Stimulated activated CD8-positive, alpha-beta memory T cell treated with anti-CD3 and anti-CD28 coated beads, Interleukin-15, amount 100 ng/mL, for 48 hours (primary cell): Measurements from ENCODE around the gene HMGA1.
A peak's percentile ranks its signal among the peaks of the same experiment; 100 is the strongest.
"Not testable (repeated sequence)": the region's sequence is repeated elsewhere in the genome, so short reads cannot be mapped to it uniquely, and the experiment has no call there.

Source experiments
- DNase-seq, 2 donors: peaks; one replicate each; pipeline ENCODE4 v3.0.0-alpha.2; 2020; ENCODE audit warnings: low read depth in 2 of 2

The HMGA1 gene

DNA sequence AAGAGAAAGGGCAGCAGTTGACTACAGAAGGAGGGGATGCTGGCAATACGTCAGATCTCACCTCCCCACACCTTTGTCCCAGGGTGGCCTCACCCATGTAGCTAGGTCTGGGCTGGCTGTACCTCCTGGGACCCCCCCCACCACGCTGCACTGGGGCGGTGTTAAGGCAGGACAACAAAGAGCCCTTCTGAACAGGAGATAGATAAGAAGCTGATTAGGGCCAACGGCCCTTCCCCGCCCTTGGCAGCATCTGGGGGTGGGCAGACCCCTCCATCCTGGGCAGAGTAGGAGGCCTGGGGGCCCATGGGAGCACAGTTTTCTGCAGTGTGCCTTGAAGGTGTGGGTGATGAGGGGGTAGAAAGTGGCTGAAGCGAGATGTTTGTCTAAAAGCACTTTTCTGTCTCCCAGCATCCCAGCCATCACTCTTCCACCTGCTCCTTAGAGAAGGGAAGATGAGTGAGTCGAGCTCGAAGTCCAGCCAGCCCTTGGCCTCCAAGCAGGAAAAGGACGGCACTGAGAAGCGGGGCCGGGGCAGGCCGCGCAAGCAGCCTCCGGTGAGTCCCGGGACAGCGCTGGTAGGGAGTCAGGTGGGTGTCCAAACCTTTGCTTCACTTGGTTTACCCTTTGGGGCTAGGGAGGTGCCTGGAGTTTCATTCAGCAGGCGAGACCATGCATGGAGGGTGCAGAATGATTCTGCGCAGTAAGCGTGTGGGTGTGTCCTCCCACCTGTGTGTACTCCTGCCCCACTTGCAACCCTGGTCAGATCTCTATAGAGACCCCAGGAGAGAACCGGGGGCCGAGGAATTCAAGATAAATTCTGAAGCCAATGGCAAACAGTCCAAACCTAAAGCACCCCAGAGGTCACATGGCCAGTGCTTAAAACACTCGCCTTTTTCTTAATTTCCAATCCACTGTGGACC is 3.9 kb downstream of the HMGA1 start:
- DNase-seq = no peak

DNA sequence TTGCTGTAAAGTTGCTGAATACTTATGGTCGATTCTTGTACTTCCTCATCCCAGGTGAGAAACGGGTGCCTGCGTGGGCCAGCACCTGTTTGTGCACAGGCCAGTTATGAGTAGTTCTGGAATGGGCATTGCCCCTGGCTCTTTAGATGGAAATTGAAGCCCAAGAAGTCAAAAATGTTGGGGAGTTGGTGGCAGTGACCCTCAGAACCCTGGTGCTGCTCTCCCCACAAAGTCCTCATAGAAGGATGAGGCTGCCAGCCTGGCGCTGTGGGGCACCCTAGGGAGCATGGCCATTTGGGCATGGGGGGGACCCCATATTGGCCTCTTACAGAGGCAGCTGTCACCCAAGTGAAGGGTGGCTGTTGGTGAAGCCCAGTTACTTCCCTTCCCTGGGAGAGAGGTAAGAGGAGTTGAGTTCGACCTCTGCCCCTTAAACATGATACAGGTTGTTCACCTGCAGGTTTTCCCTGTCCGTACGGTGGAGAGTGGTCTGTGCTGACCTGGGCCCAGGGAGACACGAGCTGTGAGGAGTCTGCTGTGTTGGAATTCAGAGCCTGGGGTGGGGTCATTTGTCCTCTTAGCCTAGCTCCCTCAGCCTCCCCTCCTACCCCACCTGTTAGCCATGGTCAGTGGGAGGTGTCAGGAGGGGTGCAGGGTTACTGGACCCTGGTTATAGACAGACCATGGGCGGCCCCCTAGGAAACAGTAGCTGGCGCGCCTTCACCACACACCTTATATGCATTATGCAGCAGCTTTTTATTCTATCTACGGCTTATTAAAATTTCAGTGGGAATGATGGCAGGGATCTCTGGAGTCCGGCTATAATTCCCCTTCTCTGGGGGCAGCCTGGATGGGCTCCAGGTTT is 4.9 kb downstream of the HMGA1 start:
- no peak for DNase-seq

DNA sequence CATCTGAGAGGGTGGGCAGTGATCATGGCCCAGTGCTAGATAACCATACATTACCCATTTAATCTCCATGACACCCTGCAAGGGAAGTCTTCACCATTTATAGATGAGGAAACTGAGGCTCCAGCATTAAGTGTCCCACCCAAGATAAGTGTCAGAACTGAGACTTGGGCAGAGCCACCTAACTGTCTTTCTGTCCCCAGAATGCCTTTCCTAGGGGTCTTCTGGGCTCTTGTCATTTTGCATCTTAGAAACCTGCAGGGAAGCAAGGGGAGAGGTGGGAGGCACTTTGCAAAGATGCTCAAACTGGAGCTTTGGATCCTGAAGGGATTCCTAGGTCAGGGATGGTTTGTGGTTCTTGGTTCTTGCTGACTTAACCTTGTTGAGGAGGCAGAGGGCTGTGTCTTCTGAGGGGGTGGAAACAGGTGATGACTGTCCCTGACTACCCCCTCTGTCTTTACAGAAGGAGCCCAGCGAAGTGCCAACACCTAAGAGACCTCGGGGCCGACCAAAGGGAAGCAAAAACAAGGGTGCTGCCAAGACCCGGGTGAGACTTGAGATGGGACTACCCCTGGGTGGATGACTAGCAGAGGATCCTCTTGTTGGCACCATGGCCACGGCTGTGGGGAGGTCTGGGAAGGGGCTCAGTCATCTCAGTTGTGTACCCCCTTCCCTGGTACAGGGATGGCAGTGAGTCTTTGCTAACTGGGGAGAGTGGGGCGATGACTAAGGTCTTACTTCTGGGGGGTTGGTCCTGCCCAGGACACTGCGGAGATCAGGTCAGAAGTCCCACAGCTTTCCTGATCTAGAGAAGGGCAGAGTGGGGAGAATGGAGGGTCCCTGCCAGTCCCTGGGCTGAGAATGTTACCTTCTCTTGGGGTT is 5.8 kb downstream of the HMGA1 start:
- no peak for DNase-seq

DNA sequence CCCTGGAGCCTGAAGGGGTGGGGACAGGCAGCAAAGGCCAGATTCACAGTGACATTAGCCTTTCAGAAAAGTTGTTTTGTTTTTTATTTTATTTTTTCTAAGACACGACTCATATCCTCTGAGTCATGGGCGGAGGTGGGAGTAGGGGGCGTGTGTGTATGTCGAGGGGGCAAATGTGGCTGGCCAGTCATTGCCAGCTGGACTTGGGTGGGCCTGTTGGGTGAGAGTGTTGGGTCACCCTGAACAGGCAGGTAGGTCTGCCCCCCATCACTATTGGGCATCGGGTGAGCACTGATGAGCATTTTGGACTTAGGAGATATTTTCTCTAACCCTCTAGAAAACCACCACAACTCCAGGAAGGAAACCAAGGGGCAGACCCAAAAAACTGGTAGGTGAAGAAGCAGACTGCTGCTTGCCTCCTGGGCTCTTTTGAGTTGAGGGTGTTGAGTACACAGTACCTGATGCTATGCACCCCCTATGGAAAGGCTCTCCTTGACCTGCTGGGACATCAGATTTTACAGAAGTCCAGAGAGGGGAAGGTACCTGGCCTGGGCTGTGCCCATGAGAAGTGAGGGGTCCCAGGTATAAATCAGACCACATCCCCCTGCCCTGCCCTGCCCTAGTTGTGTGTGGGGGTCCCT is 6.6 kb downstream of the HMGA1 start:
- DNase-seq = no peak

DNA sequence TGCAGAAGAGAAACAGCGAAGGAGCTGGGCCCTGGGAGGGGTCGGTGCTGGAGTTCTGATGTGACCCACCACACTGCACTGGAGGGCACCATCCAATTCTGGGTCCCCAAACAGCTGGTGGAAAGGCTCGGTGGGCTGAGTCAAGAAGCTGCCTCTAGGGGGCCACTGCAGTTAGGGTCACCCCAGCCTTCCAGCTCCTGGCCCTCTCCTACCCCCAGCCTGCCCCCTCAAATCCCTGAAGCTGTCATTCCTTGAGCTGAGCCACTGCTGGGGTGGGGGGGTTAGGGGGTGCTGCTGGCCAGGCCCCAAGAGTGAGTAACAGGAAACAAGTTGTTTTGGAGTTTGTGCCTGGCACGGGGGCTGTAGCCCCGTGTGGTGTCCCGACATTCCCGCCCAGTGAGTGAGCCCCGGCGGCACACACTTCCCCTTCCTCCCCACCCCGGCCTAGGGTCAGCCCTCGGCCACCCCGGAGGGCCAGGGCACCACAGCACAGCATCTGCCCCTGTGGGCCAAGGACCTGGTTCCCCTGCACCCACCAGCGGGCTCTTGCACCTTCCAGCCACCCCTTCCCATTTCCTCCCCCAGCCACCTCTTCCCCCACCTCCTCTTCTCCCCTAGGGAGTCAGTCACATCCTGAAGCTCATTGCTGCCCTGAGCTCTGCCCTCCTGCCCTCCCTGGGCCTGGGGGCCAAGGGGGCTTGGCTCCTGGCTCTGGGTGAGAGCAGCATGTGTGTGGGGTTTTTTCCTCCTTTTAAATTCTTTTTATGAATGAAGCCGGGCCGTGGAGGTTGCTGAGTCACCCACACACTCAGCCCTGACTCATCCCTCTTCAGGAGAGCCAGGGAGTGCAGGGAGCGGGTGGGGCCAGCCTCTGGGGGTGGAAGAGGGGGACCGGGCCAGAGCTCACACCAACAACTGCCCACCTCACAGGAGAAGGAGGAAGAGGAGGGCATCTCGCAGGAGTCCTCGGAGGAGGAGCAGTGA is 7.5 kb downstream of the HMGA1 start:
- DNase-seq = peak in 1 of 2 donors; percentile 66

DNA sequence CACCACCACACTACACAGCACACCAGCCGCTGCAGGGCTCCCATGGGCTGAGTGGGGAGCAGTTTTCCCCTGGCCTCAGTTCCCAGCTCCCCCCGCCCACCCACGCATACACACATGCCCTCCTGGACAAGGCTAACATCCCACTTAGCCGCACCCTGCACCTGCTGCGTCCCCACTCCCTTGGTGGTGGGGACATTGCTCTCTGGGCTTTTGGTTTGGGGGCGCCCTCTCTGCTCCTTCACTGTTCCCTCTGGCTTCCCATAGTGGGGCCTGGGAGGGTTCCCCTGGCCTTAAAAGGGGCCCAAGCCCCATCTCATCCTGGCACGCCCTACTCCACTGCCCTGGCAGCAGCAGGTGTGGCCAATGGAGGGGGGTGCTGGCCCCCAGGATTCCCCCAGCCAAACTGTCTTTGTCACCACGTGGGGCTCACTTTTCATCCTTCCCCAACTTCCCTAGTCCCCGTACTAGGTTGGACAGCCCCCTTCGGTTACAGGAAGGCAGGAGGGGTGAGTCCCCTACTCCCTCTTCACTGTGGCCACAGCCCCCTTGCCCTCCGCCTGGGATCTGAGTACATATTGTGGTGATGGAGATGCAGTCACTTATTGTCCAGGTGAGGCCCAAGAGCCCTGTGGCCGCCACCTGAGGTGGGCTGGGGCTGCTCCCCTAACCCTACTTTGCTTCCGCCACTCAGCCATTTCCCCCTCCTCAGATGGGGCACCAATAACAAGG is 8.5 kb downstream of the HMGA1 start:
- DNase-seq = not testable (repeated sequence)

DNA sequence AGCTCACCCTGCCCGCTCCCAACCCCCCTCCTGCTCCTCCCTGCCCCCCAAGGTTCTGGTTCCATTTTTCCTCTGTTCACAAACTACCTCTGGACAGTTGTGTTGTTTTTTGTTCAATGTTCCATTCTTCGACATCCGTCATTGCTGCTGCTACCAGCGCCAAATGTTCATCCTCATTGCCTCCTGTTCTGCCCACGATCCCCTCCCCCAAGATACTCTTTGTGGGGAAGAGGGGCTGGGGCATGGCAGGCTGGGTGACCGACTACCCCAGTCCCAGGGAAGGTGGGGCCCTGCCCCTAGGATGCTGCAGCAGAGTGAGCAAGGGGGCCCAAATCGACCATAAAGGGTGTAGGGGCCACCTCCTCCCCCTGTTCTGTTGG is 9.1 kb downstream of the HMGA1 start:
- not testable (repeated sequence) for DNase-seq

DNA sequence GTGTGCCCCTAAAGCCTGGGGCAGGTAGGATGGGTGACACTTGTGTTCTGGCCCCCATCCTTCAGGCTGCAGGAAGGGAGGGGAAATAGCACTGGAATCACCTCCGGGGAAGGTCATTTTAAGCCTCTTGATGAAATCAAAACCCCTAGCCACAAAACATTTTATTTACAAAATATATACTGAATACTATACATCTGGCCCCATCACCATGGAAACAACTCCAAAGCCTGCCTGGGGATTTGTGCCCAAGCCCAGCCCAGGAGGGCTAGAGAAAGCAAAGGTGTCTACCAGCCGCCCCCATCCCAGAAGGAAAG is 9.5 kb downstream of the HMGA1 start:
- no peak for DNase-seq

DNA sequence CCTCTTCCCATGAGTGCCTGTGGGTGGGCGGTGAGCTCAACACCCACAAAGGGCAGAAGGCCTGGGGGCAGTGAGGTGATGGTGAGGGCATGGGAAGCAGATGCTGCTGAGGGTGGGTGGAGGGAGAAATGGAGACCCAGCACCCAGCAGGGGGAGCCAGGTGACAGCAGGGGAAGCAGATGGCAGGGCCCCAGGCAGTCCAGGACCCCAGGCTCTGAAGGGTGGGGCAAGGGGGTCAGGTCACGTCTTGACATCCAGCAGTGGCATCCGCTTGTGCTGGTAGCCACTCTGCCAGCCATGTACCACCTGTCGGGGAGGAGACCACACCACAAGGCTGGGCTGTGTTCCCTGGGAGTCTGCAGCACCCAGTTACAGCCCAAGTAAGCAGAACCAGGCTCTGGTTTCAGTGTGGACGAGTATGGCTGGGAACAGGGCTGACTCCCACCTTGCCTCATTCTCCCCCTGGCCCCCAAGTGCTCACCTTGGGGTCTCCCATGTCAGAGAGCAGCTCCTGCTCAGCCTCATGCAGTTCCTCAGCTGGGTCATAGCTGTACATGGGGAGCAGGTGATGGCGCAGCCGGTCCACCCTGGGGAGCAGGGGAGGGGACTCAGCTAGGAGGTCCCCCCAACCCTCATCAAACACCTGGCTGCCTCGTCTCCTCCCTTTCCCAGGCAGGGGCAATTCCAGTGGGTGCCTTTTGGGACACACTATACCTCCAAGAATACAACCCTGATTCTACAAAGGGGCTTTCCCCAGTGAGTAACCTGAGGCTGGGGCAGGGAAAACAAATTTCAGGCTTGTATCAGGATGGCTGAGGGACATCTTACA is 10.1 kb downstream of the HMGA1 start:
- DNase-seq = no peak

DNA sequence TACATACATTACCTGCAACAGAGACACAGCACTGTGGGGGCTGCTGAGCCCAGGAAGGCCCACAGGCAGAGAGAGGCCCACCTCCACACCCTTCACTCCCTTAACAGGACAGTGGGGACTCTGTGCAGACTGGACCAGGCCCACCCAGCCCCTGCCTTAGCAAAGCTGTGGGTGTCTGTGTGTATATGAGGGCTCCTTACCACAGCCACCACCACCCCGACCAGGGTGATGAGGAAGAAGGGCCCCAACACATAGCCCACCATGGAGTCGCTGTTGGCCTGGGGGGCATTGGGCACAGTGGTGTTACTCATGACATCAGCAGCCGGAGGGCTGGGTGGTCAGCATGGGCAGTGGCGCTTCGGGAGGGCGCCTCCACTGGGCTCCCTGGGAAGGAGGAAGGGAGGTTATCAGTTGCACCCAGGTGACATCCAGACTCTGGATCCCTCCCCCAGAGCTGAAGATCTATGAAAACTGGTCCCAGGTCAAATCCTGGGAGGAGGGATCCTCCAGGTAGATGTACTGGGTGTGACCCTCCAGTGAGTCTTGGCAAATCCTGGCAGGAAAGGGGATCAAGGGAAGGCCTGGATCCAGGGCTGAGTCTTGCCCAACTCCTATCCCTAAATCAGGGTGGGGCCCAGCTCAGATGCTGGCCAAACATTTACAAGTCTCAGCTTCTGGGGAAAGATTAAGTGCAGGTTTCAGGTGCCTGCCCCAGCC is 11.0 kb downstream of the HMGA1 start:
- DNase-seq = no peak

DNA sequence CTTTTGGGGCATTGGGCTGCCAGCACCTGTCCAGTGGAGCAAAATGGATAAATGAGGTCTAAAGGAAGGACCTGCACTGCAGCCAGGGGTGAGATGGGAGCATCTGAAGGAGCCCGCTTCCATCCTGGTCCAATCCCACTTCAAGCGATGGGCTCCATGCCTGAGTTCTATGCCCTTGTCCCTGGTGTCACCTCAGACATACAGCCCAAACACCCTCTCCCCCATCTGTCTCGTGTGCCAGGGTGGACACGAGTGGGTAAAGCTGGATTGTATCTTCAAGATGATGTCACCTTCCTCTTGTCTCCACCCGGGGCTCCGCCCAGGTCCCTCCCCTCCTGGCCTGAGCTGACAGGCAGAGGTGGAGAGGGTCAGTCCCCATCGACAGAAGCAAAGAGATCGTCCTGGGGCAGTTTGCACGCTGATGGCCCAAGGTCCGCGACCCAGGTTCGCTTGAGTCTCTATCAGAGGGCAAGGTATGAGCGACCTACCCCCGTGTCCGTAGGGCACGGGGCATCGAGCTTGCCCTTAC is 11.6 kb downstream of the HMGA1 start:
- DNase-seq = no peak

DNA sequence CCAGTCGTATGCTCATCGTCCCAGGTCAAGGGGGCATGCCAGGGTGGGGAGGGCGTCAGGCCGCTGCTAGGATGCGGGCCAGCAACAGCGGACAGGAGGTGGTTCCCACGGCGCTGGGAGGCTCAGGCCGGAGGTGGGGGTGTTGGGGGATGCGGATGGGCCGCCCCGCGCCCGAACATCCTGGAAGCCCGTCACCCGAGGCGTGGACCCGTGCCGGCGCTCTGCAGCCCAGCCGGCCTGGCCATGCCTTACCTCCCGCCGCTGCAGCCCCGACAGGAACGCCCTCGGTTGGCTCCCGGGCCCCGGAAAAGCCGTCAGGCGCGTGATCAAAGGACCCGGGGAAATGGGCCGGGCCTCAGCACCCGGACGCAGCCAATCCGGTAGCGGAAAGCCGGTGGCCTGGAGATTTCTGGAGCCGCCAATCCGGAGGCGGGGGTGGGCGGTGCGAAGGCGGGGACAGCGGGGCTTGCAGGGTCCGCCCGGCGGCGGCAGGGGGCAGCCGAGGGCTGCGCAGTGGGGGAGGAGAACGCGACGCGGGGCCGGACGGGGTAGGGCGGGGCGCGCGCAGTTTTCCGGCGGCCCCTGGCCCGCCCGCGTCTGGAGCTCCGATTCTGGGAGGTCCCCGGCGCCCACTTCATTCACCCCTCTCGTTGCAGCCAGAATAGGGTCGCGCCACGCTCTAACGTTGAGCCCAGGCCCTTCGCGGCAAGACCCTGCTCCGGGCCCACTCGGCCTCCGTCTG is 12.2 kb downstream of the HMGA1 start, which contains the start of gene SMIM29:
Gene SMIM29 (minus strand): TSS at position 280 of the 742 bp plus-strand sequence. CDS start 1,215 bp downstream, outside the sequence.
- DNase-seq = peak; percentile 93 to 95

DNA sequence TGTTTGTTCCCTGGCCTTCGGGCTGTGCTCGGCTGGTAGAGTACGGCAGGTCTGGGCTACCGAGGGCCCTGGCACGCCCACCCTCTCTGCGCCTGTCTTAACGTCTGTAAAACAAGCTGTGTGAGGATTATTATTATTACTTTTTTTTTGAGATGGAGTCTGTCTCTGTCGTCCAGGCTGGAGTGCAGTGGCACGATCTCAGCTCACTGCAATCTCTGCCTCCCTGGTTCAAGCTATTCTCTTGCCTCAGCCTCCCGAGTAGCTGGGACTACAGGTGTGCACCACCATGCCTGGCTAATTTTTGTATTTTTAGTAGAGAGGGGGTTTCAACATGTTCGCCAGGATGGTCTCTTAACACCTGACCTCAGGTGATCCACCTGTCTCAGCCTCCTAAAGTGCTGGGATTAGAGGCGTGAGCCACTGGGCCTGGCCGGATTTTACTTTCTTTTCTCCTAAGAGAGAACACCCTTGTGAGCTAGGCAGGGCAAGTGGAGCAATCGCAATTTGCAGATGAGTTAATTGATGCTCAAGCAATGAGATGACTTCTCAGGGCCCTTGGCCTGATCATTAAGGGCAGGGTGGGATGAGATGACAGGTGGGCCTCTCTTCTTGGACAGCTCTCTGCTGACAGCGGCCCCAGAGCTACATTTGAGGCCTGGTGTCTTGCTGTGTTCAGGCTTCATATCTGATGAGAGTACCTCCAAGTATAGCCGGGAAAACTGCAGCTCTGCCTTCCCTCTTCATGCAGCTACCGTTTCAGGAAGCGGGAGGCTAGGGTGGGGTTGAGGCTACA is 13.0 kb downstream of the HMGA1 start:
- no peak for DNase-seq

DNA sequence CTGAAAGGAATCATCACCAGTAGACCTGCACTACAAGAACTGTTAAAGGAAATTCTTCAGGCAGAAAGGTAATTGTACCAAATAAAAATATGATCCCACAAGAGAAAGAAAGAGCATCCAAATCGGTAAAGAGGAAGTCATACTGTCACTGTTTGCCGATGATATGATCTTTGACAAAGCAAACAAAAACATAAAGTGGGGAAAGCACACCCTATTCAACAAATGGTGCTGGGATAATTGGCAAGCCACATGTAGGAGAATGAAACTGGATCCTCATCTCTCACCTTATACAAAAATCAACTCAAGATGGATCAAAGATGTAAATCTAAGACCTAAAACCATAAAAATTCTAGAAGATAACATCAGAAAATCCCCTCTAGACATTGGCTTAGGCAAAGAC is 15.7 kb downstream of the HMGA1 start:
- not testable (repeated sequence) for DNase-seq

DNA sequence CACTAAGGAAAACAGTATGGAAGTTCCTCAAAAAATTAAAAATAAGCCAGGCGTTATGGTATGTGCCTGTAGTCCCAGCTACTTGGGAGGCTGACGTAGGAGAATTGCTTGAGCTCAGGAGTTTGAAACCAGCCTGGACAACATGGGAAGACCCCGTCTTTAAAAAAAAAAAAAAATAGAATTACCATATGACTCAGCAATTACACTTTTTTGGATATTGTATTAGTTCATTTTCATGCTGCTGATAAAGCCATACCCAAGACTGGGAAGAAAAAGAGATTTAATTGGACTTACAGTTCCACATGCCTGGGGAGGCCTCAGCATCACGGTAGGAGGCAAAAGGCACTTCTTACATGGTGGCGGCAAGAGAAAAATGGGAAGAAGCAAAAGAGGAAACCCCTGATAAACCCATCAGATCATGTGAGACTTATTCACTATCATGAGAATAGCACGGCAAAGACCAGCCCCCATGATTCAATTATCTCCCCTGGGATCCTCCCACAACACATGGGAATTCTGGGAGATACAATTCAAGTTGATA is 22.9 kb downstream of the HMGA1 start:
- DNase-seq = no peak
